H1 (cell line): Measurements from ENCODE around the gene ZFAND4. TPM values are rescaled to one million over a fixed set of nuclear protein-coding genes. Genes with fewer than 3 reads are reported as not detected.
A peak's percentile ranks its signal among the peaks of the same experiment; 100 is the strongest.

Experiments used
- CTCF ChIA-PET: fragments of 300-600 bp; sonication (Branson Sonifier 250); formaldehyde crosslinking; loops from one replicate; lab custom pipeline; 2021; ENCODE audit not compliant: partially characterized antibody; lab: Charles Lee
- POLR2A ChIA-PET: fragments of 300-600 bp; sonication (Branson Sonifier 250); formaldehyde crosslinking; loops from one replicate; lab custom pipeline; 2021; ENCODE audit warnings: inconsistent platforms; ENCODE audit not compliant: partially characterized antibody; lab: Charles Lee
- DNase-seq, 2 experiments: peaks; one replicate each; pipeline versions ENCODE4 v3.0.0 to v3.0.0-alpha.2; 2010 to 2022; ENCODE audit warnings: low spot score in 2 of 2, low read depth in 1 of 2, mixed read lengths in 1 of 2
- FAIRE-seq: peaks from 2 replicates; lab custom pipeline; 2011; peaks lifted over from hg19 to GRCh38; lab: Jason Lieb, UNC
- H2AFZ ChIP-seq: 2 replicates; pipeline ENCODE4 v1.8.1; 2012; ENCODE audit warnings: low read length, inconsistent platforms
- H2AK5ac ChIP-seq: 2 replicates; pipeline ENCODE4 v1.6.1; 2013; ENCODE audit warnings: low read depth, low read length
- H2BK120ac ChIP-seq: replicated peaks from 2 replicates; pipeline ENCODE3; 2013; ENCODE audit warnings: low read depth, low read length, inconsistent platforms
- H2BK12ac ChIP-seq: 2 replicates; pipeline ENCODE4 v1.6.1; 2013; ENCODE audit warnings: low read depth, low read length
- H2BK15ac ChIP-seq: 2 replicates; pipeline ENCODE4 v1.6.1; 2013; ENCODE audit warnings: low read length
- H2BK20ac ChIP-seq: 2 replicates; pipeline ENCODE4 v1.6.1; 2013; ENCODE audit warnings: low read length
- H2BK5ac ChIP-seq: 2 replicates; pipeline ENCODE4 v1.6.1; 2013; ENCODE audit warnings: low read depth, low read length
- H3K14ac ChIP-seq: 2 replicates; pipeline ENCODE4 v1.6.1; 2013; ENCODE audit warnings: inconsistent platforms; ENCODE audit not compliant: insufficient read length
- H3K18ac ChIP-seq: 2 replicates; pipeline ENCODE4 v1.6.1; 2013; ENCODE audit warnings: low read length; ENCODE audit errors: extremely low read depth
- H3K23ac ChIP-seq: 2 replicates; pipeline ENCODE4 v1.6.1; 2013; ENCODE audit warnings: inconsistent platforms; ENCODE audit not compliant: insufficient read length
- H3K23me2 ChIP-seq: 2 replicates; pipeline ENCODE4 v1.6.1; 2013; ENCODE audit warnings: low read depth, low read length
- H3K27ac ChIP-seq: 2 replicates; pipeline ENCODE4 v1.6.1; 2011; ENCODE audit warnings: low read depth, low read length, inconsistent platforms
- H3K27me3 ChIP-seq, 4 experiments: replicated peaks in 1 of 4; 1 replicate in 1 of 4; 2 replicates in 3 of 4; pipeline versions ENCODE4 v1.6.1 to v1.8.1; 2011 to 2013; ENCODE audit warnings: low read length in 3 of 4, mild to moderate bottlenecking in 3 of 4, inconsistent platforms in 2 of 4, mixed read lengths in 2 of 4, moderate library complexity in 1 of 4; ENCODE audit not compliant: control insufficient read depth in 3 of 4, insufficient read depth in 3 of 4; ENCODE audit errors: extremely low read depth in 1 of 4
- H3K36me3 ChIP-seq, 4 experiments: 2 replicates each; pipeline versions ENCODE4 v1.6.1 to v1.8.1; 2011 to 2013; ENCODE audit warnings: mild to moderate bottlenecking in 4 of 4, low read length in 3 of 4, moderate library complexity in 2 of 4, control low read depth in 1 of 4, inconsistent platforms in 1 of 4; ENCODE audit not compliant: insufficient read depth in 4 of 4, control insufficient read depth in 2 of 4
- H3K4ac ChIP-seq: replicated peaks from 2 replicates; pipeline ENCODE3; 2013; ENCODE audit warnings: low read length, low read depth, mixed read lengths, inconsistent platforms; ENCODE audit not compliant: insufficient read length
- H3K4me1 ChIP-seq, 4 experiments: replicated peaks in 1 of 4; 1 replicate in 1 of 4; 2 replicates in 3 of 4; pipeline versions ENCODE4 v1.6.1 to v1.8.1; 2011 to 2013; ENCODE audit warnings: low read length in 3 of 4, inconsistent platforms in 2 of 4, mixed read lengths in 1 of 4; ENCODE audit not compliant: insufficient read depth in 4 of 4, control insufficient read depth in 3 of 4
- H3K4me2 ChIP-seq, 2 experiments: 2 replicates each; pipeline versions ENCODE4 v1.6.1 to v1.8.1; 2011 to 2013; ENCODE audit warnings: low read depth in 2 of 2, low read length in 2 of 2, control low read depth in 1 of 2, inconsistent platforms in 1 of 2, mild to moderate bottlenecking in 1 of 2; ENCODE audit not compliant: insufficient read depth in 1 of 2
- H3K4me3 ChIP-seq, 4 experiments: fragments of 200-600, 300-600 bp in 1 of 4; sonication (generic), shearing (Covaris generic), sonication (Bioruptor Twin) in 1 of 4; 2 replicates each; pipeline versions ENCODE4 v1.5.1 to v1.8.1; 2011 to 2016; ENCODE audit warnings: low read length in 4 of 4, low read depth in 3 of 4, control low read depth in 2 of 4, inconsistent platforms in 2 of 4, mild to moderate bottlenecking in 2 of 4, mixed read lengths in 1 of 4, moderate library complexity in 1 of 4; ENCODE audit not compliant: insufficient read depth in 2 of 4; ENCODE audit errors: extremely low read depth in 1 of 4
- H3K56ac ChIP-seq: replicated peaks from 2 replicates; pipeline ENCODE3; 2013; ENCODE audit warnings: low read depth, mild to moderate bottlenecking, mixed read lengths, low read length, inconsistent platforms; ENCODE audit not compliant: insufficient read length
- H3K79me1 ChIP-seq: 2 replicates; pipeline ENCODE4 v1.6.1; 2013; ENCODE audit warnings: low read depth, low read length, control low read depth
- H3K79me2 ChIP-seq, 2 experiments: 2 replicates each; pipeline versions ENCODE4 v1.6.1 to v1.8.1; 2012 to 2013; ENCODE audit warnings: low read length in 2 of 2, mild to moderate bottlenecking in 2 of 2, inconsistent platforms in 1 of 2; ENCODE audit not compliant: insufficient read depth in 2 of 2, control insufficient read depth in 1 of 2
- H3K9ac ChIP-seq, 4 experiments: replicated peaks in 1 of 4; 1 replicate in 1 of 4; 2 replicates in 3 of 4; pipeline versions ENCODE4 v1.6.1 to v1.8.1; 2011 to 2013; ENCODE audit warnings: low read depth in 3 of 4, low read length in 3 of 4, control low read depth in 2 of 4, mild to moderate bottlenecking in 2 of 4, moderate library complexity in 2 of 4, inconsistent platforms in 1 of 4; ENCODE audit errors: extremely low read depth in 1 of 4
- H3K9me3 ChIP-seq, 2 experiments: 2 replicates each; pipeline versions ENCODE4 v1.6.1 to v1.8.1; 2012 to 2013; ENCODE audit warnings: mild to moderate bottlenecking in 2 of 2, moderate library complexity in 2 of 2, control low read depth in 1 of 2, inconsistent platforms in 1 of 2, low read depth in 1 of 2, low read length in 1 of 2, mixed read lengths in 1 of 2; ENCODE audit not compliant: insufficient read depth in 2 of 2
- H4K20me1 ChIP-seq, 2 experiments: replicated peaks in 1 of 2; 2 replicates each; pipeline versions ENCODE3 to v1.8.1; 2011 to 2013; ENCODE audit warnings: inconsistent platforms in 2 of 2, low read length in 2 of 2, mild to moderate bottlenecking in 1 of 2; ENCODE audit not compliant: insufficient read depth in 2 of 2, control insufficient read depth in 1 of 2
- H4K5ac ChIP-seq: 2 replicates; pipeline ENCODE4 v1.6.1; 2013; ENCODE audit warnings: low read length, low read depth, mixed read lengths, inconsistent platforms; ENCODE audit not compliant: insufficient read length
- H4K8ac ChIP-seq: 2 replicates; pipeline ENCODE4 v1.8.0; 2013; ENCODE audit warnings: mild to moderate bottlenecking, moderate library complexity, low read length, inconsistent platforms; ENCODE audit not compliant: insufficient read depth; ENCODE audit errors: extremely low read depth
- H4K91ac ChIP-seq: replicated peaks from 2 replicates; pipeline ENCODE3; 2013; ENCODE audit warnings: low read length, mixed read lengths, inconsistent platforms; ENCODE audit not compliant: insufficient read length
- BACH1 ChIP-seq: IDR thresholded peaks from 2 replicates; pipeline ENCODE4 v1.6.1; 2012; ENCODE audit warnings: low read length, improper control_type of control experiment
- CHD2 ChIP-seq: IDR thresholded peaks from 2 replicates; pipeline ENCODE4 v1.6.1; 2012; ENCODE audit warnings: low read length, improper control_type of control experiment
- E2F6 ChIP-seq: IDR thresholded peaks from 2 replicates; pipeline ENCODE4 v1.6.1; 2012; ENCODE audit warnings: inconsistent platforms
- KDM5A ChIP-seq: fragments of 200-600 bp; IDR thresholded peaks from 2 replicates; pipeline ENCODE4 v1.7.1; 2012; ENCODE audit warnings: mild to moderate bottlenecking, low read length, inconsistent platforms, mixed read lengths
- MAFK ChIP-seq: IDR thresholded peaks from 2 replicates; pipeline ENCODE4 v1.6.1; 2012; ENCODE audit warnings: low read depth, mild to moderate bottlenecking, improper control_type of control experiment, low read length
- NANOG ChIP-seq: IDR thresholded peaks from 2 replicates; pipeline ENCODE4 v1.6.1; 2011; ENCODE audit warnings: low read length, low read depth, mild to moderate bottlenecking, inconsistent platforms; ENCODE audit not compliant: insufficient read depth, poor library complexity, severe bottlenecking
- POLR2A ChIP-seq, 2 experiments: IDR thresholded peaks; 1 replicate in 1 of 2; 2 replicates in 1 of 2; pipeline ENCODE4 v1.6.1; 2011; ENCODE audit warnings: low read depth in 2 of 2, low read length in 2 of 2, mild to moderate bottlenecking in 2 of 2; ENCODE audit errors: control extremely low read depth in 1 of 2
- SIN3A ChIP-seq, 2 experiments: IDR thresholded peaks in 1 of 2; conservative IDR thresholded peaks in 1 of 2; 2 replicates each; pipeline ENCODE4 v1.6.1; 2011 to 2012; ENCODE audit warnings: low read length in 2 of 2, improper control_type of control experiment in 1 of 2, low read depth in 1 of 2, mild to moderate bottlenecking in 1 of 2
- SP1 ChIP-seq: IDR thresholded peaks from 2 replicates; pipeline ENCODE4 v1.6.1; 2011; ENCODE audit warnings: low read depth, low read length
- TAF7 ChIP-seq: optimal IDR thresholded peaks from 2 replicates; pipeline ENCODE3; 2011; ENCODE audit warnings: low read depth, mild to moderate bottlenecking, inconsistent platforms, low read length, moderate library complexity, borderline replicate concordance
- YY1 ChIP-seq: IDR thresholded peaks from 2 replicates; pipeline ENCODE4 v1.6.1; 2011; ENCODE audit warnings: low read depth, mild to moderate bottlenecking, low read length
- ZNF274 ChIP-seq: IDR thresholded peaks from 2 replicates; pipeline ENCODE4 v1.7.0; 2012; ENCODE audit warnings: low read length, borderline replicate concordance; ENCODE audit errors: extremely low read depth
- polyA plus RNA-seq, 7 experiments: library from polyadenylated mRNA; depleted of rRNA in 3 of 7; stranded (reverse) in 5 of 7; unstranded in 2 of 7; fragments of >200 nt in 5 of 7; fragments of 200-250 nt in 2 of 7; gene quantifications; 1 replicate in 5 of 7; 2 replicates in 1 of 7; 4 replicates in 1 of 7; pipeline versions ENCODE4 v1.2.1 to v1.2.3, GENCODE V29; 2011 to 2013; ENCODE audit warnings: missing spikeins in 2 of 7, mixed read lengths in 2 of 7
- total RNA-seq: library from RNA; stranded (reverse); fragmentation: NEBNext Ultra II Directional; extraction: Animal tissue kit (Norgen Biotek cat#: 25700); gene quantifications from 2 replicates; pipeline ENCODE4 v1.2.1, GENCODE V29; 2021

ZFAND4 gene
- total and polyA plus RNA-seq, 2 of the 8 experiments (the other 6 are each of a cell fraction or from before 2014, with no cell fraction given) = 2.8 to 17.8 TPM

GRCh38 chr10:45592926-45593325, 79.6 kb downstream of the ZFAND4 start:
- peak overlapping the region in 1 of 4 experiments; percentile 91; a peak in 2 of 8 replicates for H3K4me3 ChIP-seq
- no peak overlapping the region for H3K4ac ChIP-seq
- H2BK120ac ChIP-seq = no peak overlapping the region
- H4K91ac ChIP-seq = no peak overlapping the region
- no peak overlapping the region for H2BK20ac ChIP-seq
- no peak overlapping the region for H3K27ac ChIP-seq
- peaks cover 0 to 2% (median 0%) of the 10 kb centered on the region in 4 experiments; a peak in 1 of 7 replicates for H3K27me3 ChIP-seq
- H3K36me3 ChIP-seq = no peaks in the 10 kb centered on the region
- no peaks in the 10 kb centered on the region for H3K79me1 ChIP-seq
- no peaks in the 10 kb centered on the region for H4K20me1 ChIP-seq
- H3K14ac ChIP-seq = no peak overlapping the region
- no peak for DNase-seq
- no peak overlapping the region for H2BK5ac ChIP-seq
- H3K4me2 ChIP-seq = peak overlapping the region in 1 of 2 experiments; percentile 94; a peak in 1 of 4 replicates
- H3K79me2 ChIP-seq = peaks cover 0 to 17% of the 10 kb centered on the region in 2 experiments; a peak in 2 of 4 replicates
- H2BK15ac ChIP-seq = no peak overlapping the region
- H4K8ac ChIP-seq = no peak overlapping the region
- no peak overlapping the region for H2AFZ ChIP-seq
- ChIA-PET POLR2A (interaction anchor here (1.1 kb wide), 1 partner anchor 26 kb away, joined by 3 read pairs; no protein-coding TSS in a partner anchor), CTCF (no interaction called here)
- no peak overlapping the region for H4K5ac ChIP-seq
- no peak for TF ChIP-seq E2F6
- no peak for TF ChIP-seq KDM5A
- TF ChIP-seq TAF7 = no peak
- no peak for TF ChIP-seq YY1
- TF ChIP-seq SIN3A (conservative IDR thresholded peaks at IDR 0.05 in 1 of 2, IDR thresholded peaks at IDR 0.05 in 1 of 2; ENCODE audit: low read depth in 1 of 2, low read length in 2 of 2) = no peak
- TF ChIP-seq CHD2 = no peak
- no peak for TF ChIP-seq ZNF274
- TF ChIP-seq NANOG = no peak
- no peak for TF ChIP-seq POLR2A (IDR thresholded peaks at IDR 0.05; ENCODE audit: control extremely low read depth in 1 of 2, low read depth in 2 of 2, low read length in 2 of 2)
- no peak for TF ChIP-seq SP1
- no peak for TF ChIP-seq MAFK
- no peak for TF ChIP-seq BACH1
- H3K9ac ChIP-seq = no peak overlapping the region
- H3K23me2 ChIP-seq = peaks cover 2% of the 10 kb centered on the region; the same call in 1 of the 2 replicates
- H2BK12ac ChIP-seq = no peak overlapping the region
- H3K9me3 ChIP-seq = no peaks in the 10 kb centered on the region
- no peak overlapping the region for H3K23ac ChIP-seq
- no peak overlapping the region for H2AK5ac ChIP-seq
- H3K56ac ChIP-seq = no peak overlapping the region
- FAIRE-seq = no peak
- no peaks in the 10 kb centered on the region; a peak in 1 of 7 replicates for H3K4me1 ChIP-seq
- no peak overlapping the region for H3K18ac ChIP-seq
